Thoracic aorta (tissue), 2 donors: ENCODE data around the gene IDNK. TPM values are rescaled to one million over a fixed set of nuclear protein-coding genes. Genes with fewer than 3 reads are reported as not detected.

ENCODE experiments used
- ATAC-seq: fragments of 150-250 bp; one replicate; pipeline ENCODE4 v1.8.0; 2017; ENCODE audit warnings: low read depth; ENCODE audit not compliant: insufficient number of reproducible peaks, low FRiP score
- DNase-seq: peaks from one replicate; pipeline ENCODE4 v3.0.0-alpha.2; 2020; ENCODE audit warnings: low spot score
- H3K27ac ChIP-seq, 2 donors: fragments of 200-600 bp; sonication (generic); 1 replicate in 1 of 2; 2 replicates in 1 of 2; pipeline ENCODE4 v1.5.1; 2016; ENCODE audit warnings: mild to moderate bottlenecking in 2 of 2, moderate library complexity in 2 of 2
- H3K27me3 ChIP-seq: fragments of 200-600 bp; sonication (generic); replicated peaks from 2 replicates; pipeline ENCODE4 v1.6.0; 2016; ENCODE audit warnings: mild to moderate bottlenecking; ENCODE audit not compliant: insufficient read depth
- H3K36me3 ChIP-seq: fragments of 200-600 bp; sonication (generic); one replicate; pipeline ENCODE4 v1.5.1; 2016
- H3K4me1 ChIP-seq, 2 donors: fragments of 200-600 bp; sonication (generic); 1 replicate in 1 of 2; 2 replicates in 1 of 2; pipeline versions ENCODE4 v1.5.1 to v1.6.0; 2016; ENCODE audit warnings: low read depth in 2 of 2, mild to moderate bottlenecking in 1 of 2; ENCODE audit not compliant: control insufficient read depth in 1 of 2
- H3K4me3 ChIP-seq: fragments of 200-600 bp; sonication (generic); 2 replicates; pipeline ENCODE4 v1.5.1; 2016; ENCODE audit warnings: mild to moderate bottlenecking
- H3K9me3 ChIP-seq: fragments of 200-600 bp; sonication (generic); 2 replicates; pipeline ENCODE4 v1.5.1; 2016
- CTCF ChIP-seq: fragments of 200-600 bp; sonication (generic); IDR thresholded peaks from one replicate; pipeline ENCODE4 v1.5.1; 2019; ENCODE audit warnings: antibody characterized with exemption
- total RNA-seq, 2 donors: library from RNA; depleted of rRNA; stranded (reverse); fragments of >200 nt; gene quantifications; one replicate each; pipeline versions ENCODE4 v1.1.0 to v1.2.3, GENCODE V29; 2016

The IDNK gene
- total RNA-seq: 1 to 10 TPM; 1.4 to 2.1 TPM

GRCh38 chr9:83622939-83623678, at the start of gene IDNK:
TSS of gene IDNK (plus strand) at chr9:83623143. CDS start at chr9:83623172, 29 bp downstream.
- DNase-seq (no peak), ATAC-seq (peak; percentile 78)
- TF ChIP-seq CTCF: no peak
- Histone ChIP-seq H3K27ac (peak within 1 kb of the TSS; percentile 75 to 83), H3K9me3 (no peaks in the 10 kb centered on the region), H3K36me3 (peaks cover 4% of the 10 kb centered on the region), H3K27me3 (no peaks in the 10 kb centered on the region), H3K4me3 (peak within 1 kb of the TSS; percentile 82), H3K4me1 (peaks cover 0 to 9% of the 10 kb centered on the region in 2 donors)

- Histone ChIP-seq H3K36me3 (no peaks in the 10 kb centered on the region), H3K27ac (no peak overlapping the region), H3K4me3 (no peak overlapping the region), H3K4me1 (peaks cover 7% of the 10 kb centered on the region in 2 donors), H3K9me3 (no peaks in the 10 kb centered on the region), H3K27me3 (no peaks in the 10 kb centered on the region)
- no peak for ATAC-seq
- no peak for TF ChIP-seq CTCF
- DNase-seq: no peak
These were observed 48.5 kb upstream of the IDNK start for GRCh38 chr9:83574482-83574881.

GRCh38 chr9:83582029-83582428, 40.9 kb upstream of the IDNK start:
- no peak overlapping the region for H3K27ac ChIP-seq
- H3K9me3 ChIP-seq: no peaks in the 10 kb centered on the region
- H3K4me3 ChIP-seq: no peak overlapping the region
- TF ChIP-seq CTCF: no peak
- no peak for DNase-seq
- H3K27me3 ChIP-seq: no peaks in the 10 kb centered on the region
- ATAC-seq: no peak
- no peaks in the 10 kb centered on the region for H3K36me3 ChIP-seq
- peaks cover 12 to 23% of the 10 kb centered on the region in 2 donors for H3K4me1 ChIP-seq

GRCh38 chr9:83583151-83584014, 39.6 kb upstream of the IDNK start:
- peak; percentile 27 for DNase-seq
- ATAC-seq: no peak
- peak; percentile 72 for TF ChIP-seq CTCF

GRCh38 chr9:83584995-83585394, 37.9 kb upstream of the IDNK start:
- ATAC-seq: no peak
- no peaks in the 10 kb centered on the region for H3K27me3 ChIP-seq
- H3K36me3 ChIP-seq: no peaks in the 10 kb centered on the region
- TF ChIP-seq CTCF: no peak
- H3K27ac ChIP-seq: no peak overlapping the region
- peaks cover 12 to 23% of the 10 kb centered on the region in 2 donors for H3K4me1 ChIP-seq
- no peaks in the 10 kb centered on the region for H3K9me3 ChIP-seq
- no peak overlapping the region for H3K4me3 ChIP-seq
- no peak for DNase-seq

More at GRCh38 chr9:83583151-83584014, 39.6 kb upstream of the IDNK start:
- Histone ChIP-seq H3K27me3 (no peaks in the 10 kb centered on the region), H3K4me3 (no peak overlapping the region), H3K9me3 (no peaks in the 10 kb centered on the region), H3K4me1 (peaks cover 12 to 23% of the 10 kb centered on the region in 2 donors), H3K36me3 (no peaks in the 10 kb centered on the region), H3K27ac (peak overlapping the region in 1 of 2 donors; percentile 11)
